ENCODE results near the gene PRXL2C. TPM values are rescaled to one million over a fixed set of nuclear protein-coding genes. Genes with fewer than 3 reads are reported as not detected.

The PRXL2C gene
- total RNA-seq (2022; extraction: Qiagen RNA extraction; ENCODE audit: low read depth), result 14.9 to 21.1 TPM (median 17.8 TPM) in 5 replicates

GRCh38 chr9:96655198-96655851 is at the start of gene PRXL2C:
Gene PRXL2C (minus strand): TSS chr9:96655317. CDS start chr9:96655281, 36 bp downstream.

GRCh38 chr9:96619491-96620180 is 35.5 kb downstream of the PRXL2C start, which contains the start of gene CDC14B:
Gene CDC14B (minus strand): TSS chr9:96619843. CDS start chr9:96619378, 465 bp downstream.

Other genes starting within 250 kb of the PRXL2C start
- 3.4 to 5.5 TPM (median 4.5 TPM) in 5 replicates for gene ZNF367, start 236.9 kb downstream of the PRXL2C start, total RNA-seq (2022; extraction: Qiagen RNA extraction; ENCODE audit: low read depth)
- 15.2 to 16.9 TPM (median 15.7 TPM) in 5 replicates for gene HABP4, start 205.1 kb downstream of the PRXL2C start, total RNA-seq (2022; extraction: Qiagen RNA extraction; ENCODE audit: low read depth)
- 11.8 to 15.4 TPM (median 14.7 TPM) in 5 replicates for gene CDC14B, start 35.5 kb downstream of the PRXL2C start, total RNA-seq (2022; extraction: Qiagen RNA extraction; ENCODE audit: low read depth)
- gene ZNF510, start 122.8 kb upstream of the PRXL2C start, total RNA-seq (2022; extraction: Qiagen RNA extraction; ENCODE audit: low read depth), result 2.7 to 5.5 TPM (median 5.2 TPM) in 5 replicates
- gene ZNF782, start 199.2 kb upstream of the PRXL2C start, total RNA-seq (2022; extraction: Qiagen RNA extraction; ENCODE audit: low read depth), result 1.7 to 2.4 TPM (median 2.0 TPM) in 5 replicates

All from A549 treated with GW870086 at 1 μM for 4 hours (cell line).